K562 (cell line): Measurements from ENCODE around the gene MUSTN1. TPM values are rescaled to one million over a fixed set of nuclear protein-coding genes. Genes with fewer than 3 reads are reported as not detected.

Source experiments
- ATAC-seq: fragments of 200-7000 bp; cut with Tn5 transposase; 3 replicates; pipeline ENCODE4 v1.9.1; 2020; ENCODE audit warnings: moderate library complexity
- BruUV-seq: library from RNA; stranded (reverse); fragments of 400-500 nt; replicated peaks from 2 replicates; lab custom pipeline; 2021; lab: Mats Ljungman, UMichigan
- CTCF ChIA-PET: fragments of 300-600 bp; formaldehyde crosslinking; extraction: SDS; loops from one replicate; lab custom pipeline; 2021; ENCODE audit warnings: low intra/inter-chr PET ratio; lab: Yijun Ruan, JAX
- POLR2A ChIA-PET: fragments of 300-600, 350-650 bp; sonication (Branson Sonifier 250); formaldehyde crosslinking; extraction: SDS; loops from one replicate; lab custom pipeline; 2021; ENCODE audit warnings: antibody characterized with exemption, inconsistent platforms; lab: Yijun Ruan, JAX
- DNase-seq, 4 experiments: peaks; one replicate each; pipeline versions ENCODE4 v3.0.0 to v3.0.0-alpha.2; 2011 to 2018; ENCODE audit warnings: low spot score in 3 of 4, mixed read lengths in 3 of 4; ENCODE audit errors: extremely low read depth in 1 of 4
- FAIRE-seq: peaks from 2 replicates; lab custom pipeline; 2011; peaks lifted over from hg19 to GRCh38; lab: Jason Lieb, UNC
- H2AFZ ChIP-seq: 2 replicates; pipeline ENCODE4 v1.6.0; 2011; ENCODE audit warnings: low read depth, low read length, control low read depth, inconsistent platforms
- H3K27ac ChIP-seq: fragments of 200-600 bp; 3 replicates; pipeline ENCODE4 v1.8.0; 2011; ENCODE audit warnings: low read depth, mild to moderate bottlenecking, control low read depth, inconsistent platforms, low read length, moderate library complexity, mixed read lengths; ENCODE audit errors: extremely low read depth
- H3K27me3 ChIP-seq, 2 experiments: fragments of 300-600 bp in 1 of 2; 2 replicates in 1 of 2; 3 replicates in 1 of 2; pipeline versions ENCODE4 v1.6.0 to v1.8.0; 2011; ENCODE audit warnings: inconsistent platforms in 2 of 2, low read length in 2 of 2, mild to moderate bottlenecking in 1 of 2, mixed read lengths in 1 of 2, moderate library complexity in 1 of 2; ENCODE audit not compliant: control insufficient read depth in 2 of 2, insufficient read depth in 2 of 2
- H3K36me3 ChIP-seq: fragments of 300-600 bp; 3 replicates; pipeline ENCODE4 v1.8.0; 2011; ENCODE audit warnings: mild to moderate bottlenecking, low read length, inconsistent platforms; ENCODE audit not compliant: control insufficient read depth, insufficient read depth
- H3K4me1 ChIP-seq, 2 experiments: fragments of 200-600 bp in 1 of 2; replicated peaks in 1 of 2; 2 replicates in 1 of 2; 3 replicates in 1 of 2; pipeline versions ENCODE4 v1.5.1 to v1.8.0; 2011; ENCODE audit warnings: inconsistent platforms in 2 of 2, low read length in 2 of 2, mild to moderate bottlenecking in 1 of 2, mixed read lengths in 1 of 2, moderate library complexity in 1 of 2; ENCODE audit not compliant: control insufficient read depth in 2 of 2, insufficient read depth in 2 of 2
- H3K4me2 ChIP-seq: 2 replicates; pipeline ENCODE4 v1.6.1; 2011; ENCODE audit warnings: low read length, control low read depth, inconsistent platforms, mixed read lengths; ENCODE audit not compliant: insufficient read depth
- H3K4me3 ChIP-seq: fragments of 200-600 bp; sonication (generic), shearing (Covaris generic); 2 replicates; pipeline ENCODE4 v1.5.1; 2016; ENCODE audit warnings: control low read depth, inconsistent platforms
- H3K79me2 ChIP-seq: fragments of 200-600 bp; 3 replicates; pipeline ENCODE4 v1.8.0; 2011; ENCODE audit warnings: low read length, inconsistent platforms; ENCODE audit not compliant: control insufficient read depth, insufficient read depth
- H3K9ac ChIP-seq, 2 experiments: 2 replicates each; pipeline versions ENCODE4 v1.6.0 to v1.6.1; 2011; ENCODE audit warnings: low read depth in 2 of 2, low read length in 2 of 2, control low read depth in 1 of 2, inconsistent platforms in 1 of 2, mild to moderate bottlenecking in 1 of 2, mixed read lengths in 1 of 2; ENCODE audit not compliant: insufficient read depth in 1 of 2
- H3K9me1 ChIP-seq: one replicate; pipeline ENCODE4 v1.6.0; 2011; ENCODE audit warnings: inconsistent platforms, mild to moderate bottlenecking, low read length, moderate library complexity; ENCODE audit not compliant: control insufficient read depth, insufficient read depth
- H3K9me3 ChIP-seq: replicated peaks from 2 replicates; pipeline ENCODE4 v1.5.1; 2011; ENCODE audit warnings: low read depth, low read length, inconsistent platforms; ENCODE audit not compliant: control insufficient read depth, insufficient read depth
- H4K20me1 ChIP-seq: replicated peaks from 2 replicates; pipeline ENCODE4 v1.6.1; 2011; ENCODE audit warnings: low read length, inconsistent platforms, mixed read lengths; ENCODE audit not compliant: control insufficient read depth, insufficient read depth
- FOXP1 ChIP-seq: sonication (generic); formaldehyde crosslinking; IDR thresholded peaks from 2 replicates; pipeline ENCODE4 v1.8.0; 2022; ENCODE audit warnings: mild to moderate bottlenecking, missing genetic modification reagents
- PHB2 ChIP-seq: fragments of 450-650 bp; IDR thresholded peaks from 2 replicates; pipeline ENCODE4 v1.6.1; 2017; ENCODE audit warnings: low read depth
- PHF20 ChIP-seq: fragments of 450-650 bp; IDR thresholded peaks from 2 replicates; pipeline ENCODE4 v1.6.1; 2018; ENCODE audit not compliant: partially characterized antibody
- PHF8 ChIP-seq: fragments of 200-600 bp; sonication (generic); IDR thresholded peaks from 2 replicates; pipeline ENCODE4 v1.6.1; 2012; ENCODE audit warnings: mixed run types, mild to moderate bottlenecking, inconsistent platforms, low read length, moderate library complexity, borderline replicate concordance
- TCF7 ChIP-seq: sonication (generic); IDR thresholded peaks from 2 replicates; pipeline ENCODE4 v1.6.1; 2016; ENCODE audit warnings: antibody characterized with exemption, borderline replicate concordance
- ZNF274 ChIP-seq: IDR thresholded peaks from 2 replicates; pipeline ENCODE4 v1.6.1; 2011; ENCODE audit warnings: low read depth, mild to moderate bottlenecking, low read length, moderate library complexity, borderline replicate concordance
- ZNF584 ChIP-seq: fragments of 200-800 bp; sonication (Bioruptor generic); IDR thresholded peaks from 2 replicates; pipeline ENCODE4 v1.6.1; 2016; ENCODE audit warnings: low read depth, mild to moderate bottlenecking, missing genetic modification characterization, missing compliant biosample characterization
- ZNF696 ChIP-seq: fragments of 250-450 bp; sonication (Bioruptor Pico); conservative IDR thresholded peaks from 2 replicates; pipeline ENCODE4 v1.4.0; 2020; ENCODE audit warnings: mild to moderate bottlenecking, moderate library complexity
- WGBS: fragments of 100-300 bp; shearing (Covaris generic); methylation state at CpG from one replicate; pipeline ENCODE4 v1.1.6; 2016; ENCODE audit warnings: low coverage, mixed read lengths; ENCODE audit not compliant: insufficient coverage; ENCODE audit errors: missing lambda C conversion rate; 5-methylcytosine and 5-hydroxymethylcytosine counted together
- in situ Hi-C: fragments of 300-500 bp; cut with MboI; formaldehyde crosslinking; loops from 4 replicates; pipeline ENCODE4 v1.15.0; 2018; ENCODE audit warnings: inconsistent platforms, mixed read lengths
- intact Hi-C: fragments of 100-400 bp; cut with micrococcal nuclease; formaldehyde crosslinking; loops from 2 replicates; pipeline ENCODE4 v1.14.2; 2022
- polyA plus RNA-seq, 8 experiments: library from polyadenylated mRNA; depleted of rRNA in 4 of 8; stranded (reverse) in 5 of 8; unstranded in 3 of 8; fragments of >200 nt; fragmentation: Nextera tagmentation in 2 of 8; fragmentation: Illumina TruSeq in 1 of 8; extraction: Ambion mirVana in 2 of 8; extraction: Trizol in 1 of 8; gene quantifications; 2 replicates each; pipeline versions ENCODE4 v1.2.1 to v1.2.3, GENCODE V29; 2011 to 2014; ENCODE audit warnings: inconsistent platforms in 1 of 8, missing spikeins in 1 of 8
- total RNA-seq, 7 experiments: library from RNA; depleted of rRNA in 6 of 7; stranded (reverse); fragments of >200 nt in 6 of 7; fragmentation: Illumina TruSeq in 2 of 7; extraction: Trizol in 2 of 7; gene quantifications; 2 replicates each; pipeline versions ENCODE4 v1.2.1 to v1.2.3, GENCODE V29; 2011 to 2021; ENCODE audit warnings: low replicate concordance in 1 of 7
- TF ChIP-seq, protein P1 (sequence below): fragments of 250-450 bp; sonication (Bioruptor Pico); IDR thresholded peaks from 2 replicates; pipeline ENCODE4 v1.8.0; 2022; ENCODE audit warnings: inconsistent platforms
- TF ChIP-seq, protein P2 (sequence below): sonication (generic); formaldehyde crosslinking; IDR thresholded peaks from 2 replicates; pipeline ENCODE4 v1.8.1; 2022; ENCODE audit warnings: missing genetic modification reagents
- TF ChIP-seq, protein P3 (sequence below): IDR thresholded peaks from 2 replicates; pipeline ENCODE4 v1.6.1; 2012; ENCODE audit warnings: low read depth, low read length, improper control_type of control experiment, borderline replicate concordance

MUSTN1 gene
- total and polyA plus RNA-seq, 9 of the 15 experiments (the other 6 are each of a cell fraction or from before 2014, with no cell fraction given): 0.15 to 0.78 (median 0.44) TPM; not detected in 4

DNA sequence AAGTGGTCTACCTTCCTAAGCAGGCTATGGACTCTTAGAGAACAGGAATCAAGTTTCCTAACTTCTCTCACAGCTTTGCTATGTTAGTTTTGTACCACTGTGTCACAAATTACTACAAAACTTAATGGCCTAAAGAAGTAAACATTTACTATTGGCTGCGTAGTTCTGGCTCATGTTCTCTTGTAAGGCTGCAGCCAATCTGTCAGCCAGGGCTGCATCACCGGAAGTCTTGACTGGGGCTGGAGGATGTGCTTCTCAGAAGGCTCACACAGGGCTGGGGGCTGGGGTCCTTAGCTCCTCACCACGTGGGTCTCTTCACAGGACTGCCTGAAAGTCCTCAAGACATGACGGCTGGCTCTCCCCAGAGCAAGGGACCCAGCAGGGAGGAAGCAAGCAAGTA, 47.1 kb upstream of the MUSTN1 start:
- 34% methylated on average over 4 of the region's 4 CpGs for WGBS
- H2AFZ ChIP-seq: no peak overlapping the region
- no peak for DNase-seq
- H3K4me1 ChIP-seq: peaks cover 0 to 6% of the 10 kb centered on the region in 2 experiments; a peak in 1 of 5 replicates
- H3K9me3 ChIP-seq: no peaks in the 10 kb centered on the region
- H3K4me3 ChIP-seq: no peak overlapping the region
- ChIA-PET POLR2A (interaction anchor here (1.0 kb wide), 1 partner anchor 11 kb away, joined by 4 read pairs; no protein-coding TSS in a partner anchor), CTCF (no interaction called here)
- FAIRE-seq: no peak
- TF ChIP-seq FOXP1 (CRISPR knock-in tag) (no peak), PHF8 (no peak)
- TF ChIP-seq, protein P1, sequence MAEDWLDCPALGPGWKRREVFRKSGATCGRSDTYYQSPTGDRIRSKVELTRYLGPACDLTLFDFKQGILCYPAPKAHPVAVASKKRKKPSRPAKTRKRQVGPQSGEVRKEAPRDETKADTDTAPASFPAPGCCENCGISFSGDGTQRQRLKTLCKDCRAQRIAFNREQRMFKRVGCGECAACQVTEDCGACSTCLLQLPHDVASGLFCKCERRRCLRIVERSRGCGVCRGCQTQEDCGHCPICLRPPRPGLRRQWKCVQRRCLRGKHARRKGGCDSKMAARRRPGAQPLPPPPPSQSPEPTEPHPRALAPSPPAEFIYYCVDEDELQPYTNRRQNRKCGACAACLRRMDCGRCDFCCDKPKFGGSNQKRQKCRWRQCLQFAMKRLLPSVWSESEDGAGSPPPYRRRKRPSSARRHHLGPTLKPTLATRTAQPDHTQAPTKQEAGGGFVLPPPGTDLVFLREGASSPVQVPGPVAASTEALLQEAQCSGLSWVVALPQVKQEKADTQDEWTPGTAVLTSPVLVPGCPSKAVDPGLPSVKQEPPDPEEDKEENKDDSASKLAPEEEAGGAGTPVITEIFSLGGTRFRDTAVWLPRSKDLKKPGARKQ (CRISPR knock-in tag): no peak
- no peaks in the 10 kb centered on the region for H3K9me1 ChIP-seq
- no peaks in the 10 kb centered on the region for H3K27me3 ChIP-seq
- no peak overlapping the region for H3K27ac ChIP-seq
- H3K9ac ChIP-seq: no peak overlapping the region
- in situ Hi-C loops (no loop called here), intact Hi-C loops (no loop called here)
- no peaks in the 10 kb centered on the region for H3K79me2 ChIP-seq
- no peak overlapping the region for H3K4me2 ChIP-seq
- H4K20me1 ChIP-seq: no peaks in the 10 kb centered on the region
- no peak for ATAC-seq
- no TSS peak for BruUV-seq
- no peaks in the 10 kb centered on the region for H3K36me3 ChIP-seq

DNA sequence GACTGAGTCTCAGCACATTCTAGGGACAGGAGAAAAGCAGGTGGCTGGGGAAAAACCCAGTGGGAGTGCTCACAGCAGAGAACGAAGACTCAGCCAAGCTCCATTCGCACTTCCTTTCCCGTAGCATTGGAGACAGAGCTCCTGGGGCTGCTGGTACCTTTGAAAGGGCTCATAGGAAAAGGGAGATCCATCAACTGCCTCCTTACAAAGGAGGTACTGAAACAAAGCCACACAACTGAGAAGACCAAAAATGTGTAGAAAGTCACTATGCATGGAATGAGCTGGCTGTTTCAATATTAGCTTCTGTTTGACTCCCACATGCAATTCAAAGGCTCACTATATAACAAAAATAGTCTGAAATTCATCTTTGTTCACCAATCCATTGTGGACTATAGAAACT, 45.7 kb upstream of the MUSTN1 start:
- no peaks in the 10 kb centered on the region for H4K20me1 ChIP-seq
- no peak overlapping the region for H2AFZ ChIP-seq
- no peaks in the 10 kb centered on the region for H3K9me1 ChIP-seq
- WGBS: 62% methylated on average over 3 of the region's 3 CpGs
- no peaks in the 10 kb centered on the region for H3K79me2 ChIP-seq
- no peak overlapping the region for H3K4me2 ChIP-seq
- peaks cover 0 to 9% of the 10 kb centered on the region in 2 experiments; a peak in 2 of 5 replicates for H3K4me1 ChIP-seq
- no peaks in the 10 kb centered on the region for H3K9me3 ChIP-seq
- ATAC-seq: no peak
- no peak overlapping the region for H3K9ac ChIP-seq
- DNase-seq: no peak
- no peak overlapping the region for H3K4me3 ChIP-seq
- intact Hi-C loops: no loop called here
- FAIRE-seq: no peak
- no peaks in the 10 kb centered on the region for H3K36me3 ChIP-seq
- in situ Hi-C loops: no loop called here
- no peak overlapping the region for H3K27ac ChIP-seq
- no peaks in the 10 kb centered on the region for H3K27me3 ChIP-seq
- no TSS peak for BruUV-seq
- CTCF ChIA-PET: no interaction called here
- POLR2A ChIA-PET: interaction anchor here (2.1 kb wide), 1 partner anchor 13 kb away, joined by 11 read pairs; no protein-coding TSS in a partner anchor
- TF ChIP-seq PHB2 (no peak), ZNF696 (no peak), TCF7 (no peak), ZNF584 (CRISPR knock-in tag) (no peak), ZNF274 (no peak), PHF20 (no peak)
- TF ChIP-seq, protein P2, sequence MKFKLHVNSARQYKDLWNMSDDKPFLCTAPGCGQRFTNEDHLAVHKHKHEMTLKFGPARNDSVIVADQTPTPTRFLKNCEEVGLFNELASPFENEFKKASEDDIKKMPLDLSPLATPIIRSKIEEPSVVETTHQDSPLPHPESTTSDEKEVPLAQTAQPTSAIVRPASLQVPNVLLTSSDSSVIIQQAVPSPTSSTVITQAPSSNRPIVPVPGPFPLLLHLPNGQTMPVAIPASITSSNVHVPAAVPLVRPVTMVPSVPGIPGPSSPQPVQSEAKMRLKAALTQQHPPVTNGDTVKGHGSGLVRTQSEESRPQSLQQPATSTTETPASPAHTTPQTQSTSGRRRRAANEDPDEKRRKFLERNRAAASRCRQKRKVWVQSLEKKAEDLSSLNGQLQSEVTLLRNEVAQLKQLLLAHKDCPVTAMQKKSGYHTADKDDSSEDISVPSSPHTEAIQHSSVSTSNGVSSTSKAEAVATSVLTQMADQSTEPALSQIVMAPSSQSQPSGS (CRISPR knock-in tag): no peak
- TF ChIP-seq, protein P3, sequence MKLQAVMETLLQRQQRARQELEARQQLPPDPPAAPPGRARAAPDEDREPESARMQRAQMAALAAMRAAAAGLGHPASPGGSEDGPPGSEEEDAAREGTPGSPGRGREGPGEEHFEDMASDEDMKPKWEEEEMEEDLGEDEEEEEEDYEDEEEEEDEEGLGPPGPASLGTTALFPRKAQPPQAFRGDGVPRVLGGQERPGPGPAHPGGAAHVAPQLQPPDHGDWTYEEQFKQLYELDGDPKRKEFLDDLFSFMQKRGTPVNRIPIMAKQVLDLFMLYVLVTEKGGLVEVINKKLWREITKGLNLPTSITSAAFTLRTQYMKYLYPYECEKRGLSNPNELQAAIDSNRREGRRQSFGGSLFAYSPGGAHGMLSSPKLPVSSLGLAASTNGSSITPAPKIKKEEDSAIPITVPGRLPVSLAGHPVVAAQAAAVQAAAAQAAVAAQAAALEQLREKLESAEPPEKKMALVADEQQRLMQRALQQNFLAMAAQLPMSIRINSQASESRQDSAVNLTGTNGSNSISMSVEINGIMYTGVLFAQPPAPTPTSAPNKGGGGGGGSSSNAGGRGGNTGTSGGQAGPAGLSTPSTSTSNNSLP: no peak
